ENCODE data around the gene CNN3. TPM values are rescaled to one million over a fixed set of nuclear protein-coding genes. Genes with fewer than 3 reads are reported as not detected.
A peak's percentile ranks its signal among the peaks of the same experiment; 100 is the strongest.

CNN3 gene
- total RNA-seq, 1 donor from 2014 or later = 2.7 TPM

GRCh38 chr1:94940738-94941137 is 13.8 kb upstream of the CNN3 start:
- Mint-ChIP-seq H3K27me3 (peaks cover 20% of the 10 kb centered on the region), H3K36me3 (ENCODE audit: low read depth) (no peaks in the 10 kb centered on the region), H3K27ac (no peak overlapping the region), H3K9me3 (no peaks in the 10 kb centered on the region), H3K4me1 (peaks cover 2% of the 10 kb centered on the region), H3K4me3 (no peak overlapping the region)
- DNase-seq = no peak
- intact Hi-C loops (cut with micrococcal nuclease) = no loop called here

GRCh38 chr1:94937820-94938219 is 10.9 kb upstream of the CNN3 start:
- DNase-seq = no peak
- intact Hi-C loops (cut with micrococcal nuclease) = no loop called here
- H3K9me3 Mint-ChIP-seq = no peaks in the 10 kb centered on the region
- no peak overlapping the region for H3K4me3 Mint-ChIP-seq
- no peak overlapping the region for H3K27ac Mint-ChIP-seq
- peaks cover 3% of the 10 kb centered on the region for H3K4me1 Mint-ChIP-seq
- peaks cover 11% of the 10 kb centered on the region for H3K27me3 Mint-ChIP-seq
- H3K36me3 Mint-ChIP-seq (ENCODE audit: low read depth) = no peaks in the 10 kb centered on the region

- H3K27ac Mint-ChIP-seq = no peak overlapping the region
- H3K9me3 Mint-ChIP-seq = no peaks in the 10 kb centered on the region
- intact Hi-C loops (cut with micrococcal nuclease) = no loop called here
- H3K4me3 Mint-ChIP-seq = no peak overlapping the region
- no peak for DNase-seq
- peaks cover 3% of the 10 kb centered on the region for H3K4me1 Mint-ChIP-seq
- H3K36me3 Mint-ChIP-seq (ENCODE audit: low read depth) = no peaks in the 10 kb centered on the region
- H3K27me3 Mint-ChIP-seq = peaks cover 11% of the 10 kb centered on the region
These were observed 10.1 kb upstream of the CNN3 start for GRCh38 chr1:94936861-94937620.

- no peak overlapping the region for H3K4me3 Mint-ChIP-seq
- H3K4me1 Mint-ChIP-seq = peaks cover 3% of the 10 kb centered on the region
- intact Hi-C loops (cut with micrococcal nuclease) = no loop called here
- H3K36me3 Mint-ChIP-seq (ENCODE audit: low read depth) = no peaks in the 10 kb centered on the region
- peaks cover 17% of the 10 kb centered on the region for H3K27me3 Mint-ChIP-seq
- DNase-seq = no peak
- H3K27ac Mint-ChIP-seq = no peak overlapping the region
- H3K9me3 Mint-ChIP-seq = no peaks in the 10 kb centered on the region
These were observed 8.6 kb upstream of the CNN3 start for GRCh38 chr1:94935476-94935875.

- Mint-ChIP-seq H3K27me3 (peaks cover 22% of the 10 kb centered on the region), H3K36me3 (ENCODE audit: low read depth) (no peaks in the 10 kb centered on the region), H3K9me3 (no peaks in the 10 kb centered on the region), H3K4me1 (peaks cover 3% of the 10 kb centered on the region), H3K27ac (no peak overlapping the region), H3K4me3 (no peak overlapping the region)
- intact Hi-C loops (cut with micrococcal nuclease) = no loop called here
- no peak for DNase-seq
These were observed 8.1 kb upstream of the CNN3 start for GRCh38 chr1:94935034-94935433.

GRCh38 chr1:94934551-94934950 is 7.6 kb upstream of the CNN3 start:
- H3K27ac Mint-ChIP-seq = no peak overlapping the region
- peaks cover 24% of the 10 kb centered on the region for H3K27me3 Mint-ChIP-seq
- H3K4me1 Mint-ChIP-seq = peaks cover 3% of the 10 kb centered on the region
- no peak for DNase-seq
- H3K36me3 Mint-ChIP-seq (ENCODE audit: low read depth) = no peaks in the 10 kb centered on the region
- H3K9me3 Mint-ChIP-seq = no peaks in the 10 kb centered on the region
- no peak overlapping the region for H3K4me3 Mint-ChIP-seq
- intact Hi-C loops (cut with micrococcal nuclease) = no loop called here

GRCh38 chr1:94931254-94931841 is 4.4 kb upstream of the CNN3 start:
- H3K4me3 Mint-ChIP-seq = no peak overlapping the region
- H3K27me3 Mint-ChIP-seq = peaks cover 36% of the 10 kb centered on the region
- H3K9me3 Mint-ChIP-seq = no peaks in the 10 kb centered on the region
- H3K36me3 Mint-ChIP-seq (ENCODE audit: low read depth) = no peaks in the 10 kb centered on the region
- no peak overlapping the region for H3K27ac Mint-ChIP-seq
- peaks cover 6% of the 10 kb centered on the region for H3K4me1 Mint-ChIP-seq
- intact Hi-C loops (cut with micrococcal nuclease) = no loop called here
- DNase-seq = no peak

- H3K9me3 Mint-ChIP-seq = no peaks in the 10 kb centered on the region
- peaks cover 10% of the 10 kb centered on the region for H3K4me1 Mint-ChIP-seq
- H3K36me3 Mint-ChIP-seq (ENCODE audit: low read depth) = no peaks in the 10 kb centered on the region
- no peak overlapping the region for H3K4me3 Mint-ChIP-seq
- no peak for DNase-seq
- no peak overlapping the region for H3K27ac Mint-ChIP-seq
- H3K27me3 Mint-ChIP-seq = peaks cover 44% of the 10 kb centered on the region
- intact Hi-C loops (cut with micrococcal nuclease) = loop anchor here (10.0 kb wide), 1 partner anchor 115 kb away; no protein-coding TSS in a partner anchor
These were observed 2.7 kb upstream of the CNN3 start for GRCh38 chr1:94929351-94930217.

GRCh38 chr1:94928293-94928939 is 1.5 kb upstream of the CNN3 start:
- Mint-ChIP-seq H3K9me3 (no peaks in the 10 kb centered on the region), H3K4me3 (peak overlapping the region; percentile 82), H3K27me3 (peaks cover 52% of the 10 kb centered on the region), H3K27ac (no peak overlapping the region), H3K4me1 (peaks cover 10% of the 10 kb centered on the region), H3K36me3 (ENCODE audit: low read depth) (no peaks in the 10 kb centered on the region)
- intact Hi-C loops (cut with micrococcal nuclease) = loop anchor here (10.0 kb wide), 1 partner anchor 116 kb away; no protein-coding TSS in a partner anchor
- no peak for DNase-seq

GRCh38 chr1:94927405-94928175 is 680 bp upstream of the CNN3 start:
- H3K27ac Mint-ChIP-seq = peak overlapping the region; percentile 36
- intact Hi-C loops (cut with micrococcal nuclease) = loop anchor here (10.0 kb wide), 1 partner anchor 117 kb away; no protein-coding TSS in a partner anchor
- DNase-seq = peak; percentile 57
- H3K36me3 Mint-ChIP-seq (ENCODE audit: low read depth) = no peaks in the 10 kb centered on the region
- H3K27me3 Mint-ChIP-seq = peaks cover 52% of the 10 kb centered on the region
- H3K4me1 Mint-ChIP-seq = peaks cover 10% of the 10 kb centered on the region
- H3K9me3 Mint-ChIP-seq = no peaks in the 10 kb centered on the region
- H3K4me3 Mint-ChIP-seq = peak overlapping the region; percentile 82

GRCh38 chr1:94926126-94926914 is 590 bp downstream of the CNN3 start:
- peak; percentile 74 for DNase-seq
- Mint-ChIP-seq H3K9me3 (no peaks in the 10 kb centered on the region), H3K27ac (no peak overlapping the region), H3K4me3 (peak overlapping the region; percentile 83), H3K27me3 (peaks cover 50% of the 10 kb centered on the region), H3K4me1 (peaks cover 10% of the 10 kb centered on the region), H3K36me3 (ENCODE audit: low read depth) (no peaks in the 10 kb centered on the region)
- intact Hi-C loops (cut with micrococcal nuclease) = loop anchor here (10.0 kb wide), 1 partner anchor 118 kb away; no protein-coding TSS in a partner anchor

- Mint-ChIP-seq H3K9me3 (no peaks in the 10 kb centered on the region), H3K36me3 (ENCODE audit: low read depth) (no peaks in the 10 kb centered on the region), H3K4me3 (peak overlapping the region; percentile 83), H3K27ac (no peak overlapping the region), H3K27me3 (peaks cover 47% of the 10 kb centered on the region), H3K4me1 (peaks cover 10% of the 10 kb centered on the region)
- DNase-seq = no peak
- intact Hi-C loops (cut with micrococcal nuclease) = loop anchor here (10.0 kb wide), 1 partner anchor 119 kb away; no protein-coding TSS in a partner anchor
These were observed 1.3 kb downstream of the CNN3 start for GRCh38 chr1:94925561-94926125.

Data from activated CD4-positive, alpha-beta T cell treated with anti-CD3 and anti-CD28 coated beads, Interleukin-2, amount 10 ng/mL, durations not matched to agents 24 days and 14 days (primary cell).